ENCODE measurements around the gene LSMEM2.
"Not testable (repeated sequence)": the region's sequence is repeated elsewhere in the genome, so short reads cannot be mapped to it uniquely, and the experiment has no call there.

DNA sequence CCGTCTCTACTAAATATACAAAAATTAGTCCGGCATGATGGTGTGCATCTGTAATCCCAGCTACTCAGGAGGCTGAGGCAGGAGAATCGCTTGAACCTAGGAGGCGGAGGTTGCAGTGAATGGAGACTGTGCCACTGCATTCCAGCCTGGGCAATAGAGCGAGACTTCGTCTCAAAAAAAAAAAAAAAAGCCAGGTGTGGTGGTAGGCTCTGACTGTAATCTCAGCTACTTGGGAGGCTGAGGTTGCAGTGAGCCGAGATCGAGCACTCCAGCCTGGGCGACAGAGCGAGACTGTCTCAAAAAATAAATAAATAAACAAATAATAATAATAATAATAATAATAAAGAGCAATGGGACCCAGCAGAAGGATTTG lies 6.4 kb upstream of the LSMEM2 start:
- not testable (repeated sequence) for TF ChIP-seq EZH2 (IDR thresholded peaks at IDR 0.05; ENCODE audit: low read depth, unreplicated experiment); POLR2AphosphoS5 (IDR thresholded peaks at IDR 0.05; ENCODE audit: low read depth); EZH2phosphoT487 (IDR thresholded peaks at IDR 0.05; ENCODE audit: unreplicated experiment); JUNB (IDR thresholded peaks at IDR 0.05; ENCODE audit: unreplicated experiment); CREB1 (CRISPR knock-in tag; IDR thresholded peaks at IDR 0.05; ENCODE audit: low read depth); STAT1 (IDR thresholded peaks at IDR 0.05; ENCODE audit: unreplicated experiment); ZNF114 (CRISPR knock-in tag; IDR thresholded peaks at IDR 0.05); NANOG (IDR thresholded peaks at IDR 0.05; ENCODE audit: borderline replicate concordance); ZNF331 (CRISPR knock-in tag; IDR thresholded peaks at IDR 0.05; ENCODE audit: low read depth)
- TF ChIP-seq, protein P1, sequence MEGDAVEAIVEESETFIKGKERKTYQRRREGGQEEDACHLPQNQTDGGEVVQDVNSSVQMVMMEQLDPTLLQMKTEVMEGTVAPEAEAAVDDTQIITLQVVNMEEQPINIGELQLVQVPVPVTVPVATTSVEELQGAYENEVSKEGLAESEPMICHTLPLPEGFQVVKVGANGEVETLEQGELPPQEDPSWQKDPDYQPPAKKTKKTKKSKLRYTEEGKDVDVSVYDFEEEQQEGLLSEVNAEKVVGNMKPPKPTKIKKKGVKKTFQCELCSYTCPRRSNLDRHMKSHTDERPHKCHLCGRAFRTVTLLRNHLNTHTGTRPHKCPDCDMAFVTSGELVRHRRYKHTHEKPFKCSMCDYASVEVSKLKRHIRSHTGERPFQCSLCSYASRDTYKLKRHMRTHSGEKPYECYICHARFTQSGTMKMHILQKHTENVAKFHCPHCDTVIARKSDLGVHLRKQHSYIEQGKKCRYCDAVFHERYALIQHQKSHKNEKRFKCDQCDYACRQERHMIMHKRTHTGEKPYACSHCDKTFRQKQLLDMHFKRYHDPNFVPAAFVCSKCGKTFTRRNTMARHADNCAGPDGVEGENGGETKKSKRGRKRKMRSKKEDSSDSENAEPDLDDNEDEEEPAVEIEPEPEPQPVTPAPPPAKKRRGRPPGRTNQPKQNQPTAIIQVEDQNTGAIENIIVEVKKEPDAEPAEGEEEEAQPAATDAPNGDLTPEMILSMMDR (conservative IDR thresholded peaks at IDR 0.05; ENCODE audit: low read depth in 2 of 2) = not testable (repeated sequence)
- TF ChIP-seq, protein P2, sequence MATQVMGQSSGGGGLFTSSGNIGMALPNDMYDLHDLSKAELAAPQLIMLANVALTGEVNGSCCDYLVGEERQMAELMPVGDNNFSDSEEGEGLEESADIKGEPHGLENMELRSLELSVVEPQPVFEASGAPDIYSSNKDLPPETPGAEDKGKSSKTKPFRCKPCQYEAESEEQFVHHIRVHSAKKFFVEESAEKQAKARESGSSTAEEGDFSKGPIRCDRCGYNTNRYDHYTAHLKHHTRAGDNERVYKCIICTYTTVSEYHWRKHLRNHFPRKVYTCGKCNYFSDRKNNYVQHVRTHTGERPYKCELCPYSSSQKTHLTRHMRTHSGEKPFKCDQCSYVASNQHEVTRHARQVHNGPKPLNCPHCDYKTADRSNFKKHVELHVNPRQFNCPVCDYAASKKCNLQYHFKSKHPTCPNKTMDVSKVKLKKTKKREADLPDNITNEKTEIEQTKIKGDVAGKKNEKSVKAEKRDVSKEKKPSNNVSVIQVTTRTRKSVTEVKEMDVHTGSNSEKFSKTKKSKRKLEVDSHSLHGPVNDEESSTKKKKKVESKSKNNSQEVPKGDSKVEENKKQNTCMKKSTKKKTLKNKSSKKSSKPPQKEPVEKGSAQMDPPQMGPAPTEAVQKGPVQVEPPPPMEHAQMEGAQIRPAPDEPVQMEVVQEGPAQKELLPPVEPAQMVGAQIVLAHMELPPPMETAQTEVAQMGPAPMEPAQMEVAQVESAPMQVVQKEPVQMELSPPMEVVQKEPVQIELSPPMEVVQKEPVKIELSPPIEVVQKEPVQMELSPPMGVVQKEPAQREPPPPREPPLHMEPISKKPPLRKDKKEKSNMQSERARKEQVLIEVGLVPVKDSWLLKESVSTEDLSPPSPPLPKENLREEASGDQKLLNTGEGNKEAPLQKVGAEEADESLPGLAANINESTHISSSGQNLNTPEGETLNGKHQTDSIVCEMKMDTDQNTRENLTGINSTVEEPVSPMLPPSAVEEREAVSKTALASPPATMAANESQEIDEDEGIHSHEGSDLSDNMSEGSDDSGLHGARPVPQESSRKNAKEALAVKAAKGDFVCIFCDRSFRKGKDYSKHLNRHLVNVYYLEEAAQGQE (IDR thresholded peaks at IDR 0.05; ENCODE audit: unreplicated experiment) = not testable (repeated sequence)
- TF ChIP-seq, protein P3, sequence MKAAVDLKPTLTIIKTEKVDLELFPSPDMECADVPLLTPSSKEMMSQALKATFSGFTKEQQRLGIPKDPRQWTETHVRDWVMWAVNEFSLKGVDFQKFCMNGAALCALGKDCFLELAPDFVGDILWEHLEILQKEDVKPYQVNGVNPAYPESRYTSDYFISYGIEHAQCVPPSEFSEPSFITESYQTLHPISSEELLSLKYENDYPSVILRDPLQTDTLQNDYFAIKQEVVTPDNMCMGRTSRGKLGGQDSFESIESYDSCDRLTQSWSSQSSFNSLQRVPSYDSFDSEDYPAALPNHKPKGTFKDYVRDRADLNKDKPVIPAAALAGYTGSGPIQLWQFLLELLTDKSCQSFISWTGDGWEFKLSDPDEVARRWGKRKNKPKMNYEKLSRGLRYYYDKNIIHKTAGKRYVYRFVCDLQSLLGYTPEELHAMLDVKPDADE (IDR thresholded peaks at IDR 0.05) = not testable (repeated sequence)

Data from GM23338 (cell line).